Neuronal stem cell (in vitro differentiated cells): Measurements from ENCODE around the gene PDCD2L.

Source experiments
- DNase-seq: peaks from one replicate; pipeline ENCODE4 v3.0.0-alpha.2; 2013; ENCODE audit warnings: low spot score
- H2AFZ ChIP-seq: one replicate; pipeline ENCODE4 v1.6.1; 2013; ENCODE audit warnings: mild to moderate bottlenecking, low read length, inconsistent platforms
- H2AK5ac ChIP-seq: 2 replicates; pipeline ENCODE4 v1.6.1; 2013; ENCODE audit warnings: low read depth, mild to moderate bottlenecking, inconsistent platforms, low read length, moderate library complexity, mixed read lengths
- H2BK120ac ChIP-seq: 2 replicates; pipeline ENCODE4 v1.6.1; 2013; ENCODE audit warnings: low read depth, mild to moderate bottlenecking, inconsistent platforms, low read length, moderate library complexity, mixed read lengths
- H2BK12ac ChIP-seq: one replicate; pipeline ENCODE4 v1.6.1; 2013; ENCODE audit warnings: low read length, inconsistent platforms
- H2BK15ac ChIP-seq: 2 replicates; pipeline ENCODE4 v1.6.1; 2013; ENCODE audit warnings: mild to moderate bottlenecking, low read length, inconsistent platforms, mixed read lengths
- H2BK5ac ChIP-seq: one replicate; pipeline ENCODE4 v1.6.1; 2013; ENCODE audit warnings: inconsistent platforms, mild to moderate bottlenecking, low read length, moderate library complexity
- H3K14ac ChIP-seq: one replicate; pipeline ENCODE4 v1.6.1; 2013; ENCODE audit warnings: low read length, inconsistent platforms
- H3K18ac ChIP-seq: 2 replicates; pipeline ENCODE4 v1.6.1; 2013; ENCODE audit warnings: low read length, inconsistent platforms
- H3K23ac ChIP-seq: 2 replicates; pipeline ENCODE4 v1.6.1; 2013; ENCODE audit warnings: low read depth, mild to moderate bottlenecking, mixed read lengths, low read length, inconsistent platforms; ENCODE audit not compliant: poor library complexity
- H3K27ac ChIP-seq: replicated peaks from 3 replicates; pipeline ENCODE4 v1.5.1; 2013; ENCODE audit warnings: low read length, inconsistent platforms
- H3K27me3 ChIP-seq, 3 experiments: 2 replicates each; pipeline ENCODE4 v1.6.1; 2013; ENCODE audit warnings: low read length in 3 of 3, mild to moderate bottlenecking in 2 of 3, inconsistent platforms in 1 of 3, low read depth in 1 of 3, mixed read lengths in 1 of 3, moderate library complexity in 1 of 3; ENCODE audit not compliant: control insufficient read depth in 3 of 3, insufficient read depth in 3 of 3
- H3K36me3 ChIP-seq, 2 donors: replicated peaks in 1 of 2; 2 replicates each; pipeline ENCODE4 v1.6.1; 2013; ENCODE audit warnings: low read length in 2 of 2; ENCODE audit not compliant: control insufficient read depth in 2 of 2, insufficient read depth in 2 of 2
- H3K4ac ChIP-seq: 2 replicates; pipeline ENCODE4 v1.6.1; 2013; ENCODE audit warnings: inconsistent platforms, mild to moderate bottlenecking, low read length, moderate library complexity
- H3K4me1 ChIP-seq, 2 donors: 1 replicate in 1 of 2; 2 replicates in 1 of 2; pipeline ENCODE4 v1.6.1; 2013; ENCODE audit warnings: low read length in 2 of 2, low read depth in 1 of 2; ENCODE audit not compliant: control insufficient read depth in 2 of 2, insufficient read depth in 1 of 2
- H3K4me2 ChIP-seq: one replicate; pipeline ENCODE4 v1.6.1; 2013; ENCODE audit warnings: mild to moderate bottlenecking, low read length, inconsistent platforms; ENCODE audit not compliant: insufficient read depth, poor library complexity, severe bottlenecking
- H3K4me3 ChIP-seq, 2 donors: 2 replicates each; pipeline ENCODE4 v1.5.1; 2013; ENCODE audit warnings: low read length in 2 of 2, mild to moderate bottlenecking in 2 of 2, inconsistent platforms in 1 of 2, moderate library complexity in 1 of 2
- H3K79me1 ChIP-seq: one replicate; pipeline ENCODE4 v1.6.1; 2013; ENCODE audit warnings: low read depth, mild to moderate bottlenecking, inconsistent platforms, low read length, moderate library complexity
- H3K9ac ChIP-seq: one replicate; pipeline ENCODE4 v1.6.1; 2013; ENCODE audit warnings: mild to moderate bottlenecking, low read depth, low read length, inconsistent platforms; ENCODE audit not compliant: poor library complexity
- H3K9me3 ChIP-seq, 2 donors: replicated peaks in 1 of 2; 2 replicates each; pipeline versions ENCODE3 to v1.6.1; 2013; ENCODE audit warnings: low read length in 2 of 2, mild to moderate bottlenecking in 2 of 2, inconsistent platforms in 1 of 2, low read depth in 1 of 2, mixed read lengths in 1 of 2, moderate library complexity in 1 of 2; ENCODE audit not compliant: control insufficient read depth in 2 of 2, insufficient read depth in 1 of 2
- H4K8ac ChIP-seq: one replicate; pipeline ENCODE4 v1.6.1; 2013; ENCODE audit warnings: low read depth, mild to moderate bottlenecking, inconsistent platforms, low read length, moderate library complexity
- H4K91ac ChIP-seq: one replicate; pipeline ENCODE4 v1.6.1; 2013; ENCODE audit warnings: low read length, low read depth, mild to moderate bottlenecking, inconsistent platforms; ENCODE audit not compliant: poor library complexity
- WGBS, 2 donors: extraction: QIAGEN DNeasy Blood & Tissue Kit; methylation state at CpG; one replicate each; pipeline ENCODE4 v1.1.7; 2013; ENCODE audit warnings: missing lambda C conversion rate in 2 of 2, mixed read lengths in 1 of 2; ENCODE audit not compliant: insufficient read length in 2 of 2, insufficient replicate concordance in 1 of 2; ENCODE audit errors: extremely low coverage in 2 of 2; 5-methylcytosine and 5-hydroxymethylcytosine counted together

PDCD2L gene

DNA sequence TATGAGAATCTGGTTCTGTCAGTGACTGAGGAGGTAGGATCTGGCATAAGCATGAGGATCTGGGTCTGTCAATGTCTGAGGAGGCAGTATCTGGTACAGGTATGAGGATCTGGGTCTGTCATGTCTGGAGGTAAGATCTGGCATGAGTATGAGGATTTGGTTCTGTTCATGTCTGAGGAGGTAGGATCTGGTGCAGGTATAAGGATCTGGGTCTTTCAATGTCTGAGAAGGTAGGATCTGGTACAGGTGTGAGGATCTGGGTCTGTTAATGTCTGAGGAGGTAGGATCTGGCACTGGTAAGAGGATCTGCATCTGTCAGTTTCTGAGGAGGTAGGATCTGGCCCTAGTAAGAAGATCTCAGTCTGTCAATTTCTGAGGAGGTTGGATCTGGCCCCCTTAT lies 12.4 kb upstream of the PDCD2L start:
- no peak overlapping the region for H2BK120ac ChIP-seq

DNA sequence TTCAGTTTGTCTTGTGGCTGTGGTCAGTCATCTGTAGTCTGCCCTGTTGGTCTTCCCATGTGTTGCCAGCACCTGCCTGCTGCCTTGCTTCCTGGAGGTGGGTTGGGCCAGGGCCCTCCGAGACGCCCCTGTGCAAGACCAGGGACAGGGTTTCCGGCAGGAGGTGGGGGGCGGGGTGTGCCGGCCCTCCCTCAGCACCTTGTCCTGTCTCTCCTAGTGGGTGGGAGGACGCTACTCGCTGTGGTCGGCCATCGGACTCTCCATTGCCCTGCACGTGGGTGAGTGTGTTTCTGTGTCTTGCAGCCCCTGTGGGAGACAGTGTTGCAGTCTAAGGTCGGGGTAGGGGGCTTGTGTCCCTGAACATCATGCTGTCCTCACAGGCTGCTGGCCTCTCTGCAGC lies 11.2 kb upstream of the PDCD2L start:
- no CpG with 5 or more reads among the region's 11 CpGs for WGBS, 2 donors
- no peaks in the 10 kb centered on the region for H3K9me3 ChIP-seq
- peaks cover 2% of the 10 kb centered on the region for H3K79me1 ChIP-seq
- no peaks in the 10 kb centered on the region for H3K27me3 ChIP-seq
- no peak overlapping the region for H2AK5ac ChIP-seq
- H3K4me1 ChIP-seq = no peaks in the 10 kb centered on the region
- no peak overlapping the region for H4K91ac ChIP-seq
- no peak overlapping the region for H2BK120ac ChIP-seq
- H3K23ac ChIP-seq = no peak overlapping the region
- no peak overlapping the region for H2BK15ac ChIP-seq
- no peak overlapping the region for H3K4me3 ChIP-seq
- no peak overlapping the region for H3K9ac ChIP-seq
- H3K18ac ChIP-seq = no peak overlapping the region
- H2AFZ ChIP-seq = no peak overlapping the region
- no peak overlapping the region for H3K27ac ChIP-seq
- no peak overlapping the region for H3K14ac ChIP-seq
- no peak overlapping the region for H4K8ac ChIP-seq
- no peak overlapping the region for H2BK12ac ChIP-seq
- H3K36me3 ChIP-seq = peaks cover 52 to 88% of the 10 kb centered on the region in 2 donors
- H2BK5ac ChIP-seq = no peak overlapping the region
- no peak overlapping the region for H3K4me2 ChIP-seq
- no peak for DNase-seq
- no peak overlapping the region for H3K4ac ChIP-seq

More for the DNA sequence above, 12.4 kb upstream of the PDCD2L start:
- peaks cover 2% of the 10 kb centered on the region for H3K79me1 ChIP-seq
- H3K4me1 ChIP-seq = no peaks in the 10 kb centered on the region
- H3K14ac ChIP-seq = no peak overlapping the region
- no peak overlapping the region for H3K18ac ChIP-seq
- no peak overlapping the region for H4K8ac ChIP-seq
- DNase-seq = no peak
- no peak overlapping the region for H3K27ac ChIP-seq
- H3K4me3 ChIP-seq = no peak overlapping the region
- H3K4ac ChIP-seq = no peak overlapping the region
- no peak overlapping the region for H2AK5ac ChIP-seq
- H2BK12ac ChIP-seq = no peak overlapping the region
- H2BK15ac ChIP-seq = no peak overlapping the region
- no peak overlapping the region for H3K9ac ChIP-seq
- H3K27me3 ChIP-seq = no peaks in the 10 kb centered on the region
- no peak overlapping the region for H2AFZ ChIP-seq
- H4K91ac ChIP-seq = no peak overlapping the region
- no peak overlapping the region for H3K4me2 ChIP-seq
- H2BK5ac ChIP-seq = no peak overlapping the region
- no peak overlapping the region for H3K23ac ChIP-seq
- H3K36me3 ChIP-seq = peaks cover 60 to 91% of the 10 kb centered on the region in 2 donors
- H3K9me3 ChIP-seq = no peaks in the 10 kb centered on the region

DNA sequence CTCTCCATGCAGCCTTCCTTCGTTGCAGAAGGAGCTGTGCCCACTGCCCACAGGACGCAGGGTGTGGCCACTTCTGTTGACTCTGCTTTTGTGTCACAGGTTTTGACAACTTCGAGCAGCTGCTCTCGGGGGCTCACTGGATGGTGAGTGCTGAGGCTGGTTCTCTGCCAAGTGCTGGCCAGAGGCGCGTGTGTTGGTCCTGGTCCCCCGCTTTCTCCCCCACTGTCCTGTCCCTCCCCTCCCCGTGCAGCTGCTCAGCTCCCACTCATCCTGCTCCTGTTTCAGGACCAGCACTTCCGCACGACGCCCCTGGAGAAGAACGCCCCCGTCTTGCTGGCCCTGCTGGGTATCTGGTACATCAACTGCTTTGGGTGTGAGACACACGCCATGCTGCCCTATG lies 10.6 kb upstream of the PDCD2L start:
- Histone ChIP-seq H3K9ac (no peak overlapping the region), H2AFZ (no peak overlapping the region), H2AK5ac (no peak overlapping the region), H3K36me3 (peaks cover 55 to 93% of the 10 kb centered on the region in 2 donors), H2BK15ac (no peak overlapping the region), H3K9me3 (no peaks in the 10 kb centered on the region), H2BK5ac (peak overlapping the region; percentile 57), H3K27me3 (no peaks in the 10 kb centered on the region), H3K14ac (no peak overlapping the region), H3K4me3 (no peak overlapping the region), H2BK120ac (no peak overlapping the region), H3K27ac (no peak overlapping the region), H3K23ac (no peak overlapping the region), H3K4me2 (no peak overlapping the region), H3K4ac (no peak overlapping the region), H3K4me1 (no peaks in the 10 kb centered on the region), H4K8ac (no peak overlapping the region), H3K18ac (no peak overlapping the region), H2BK12ac (no peak overlapping the region), H4K91ac (no peak overlapping the region), H3K79me1 (peaks cover 2% of the 10 kb centered on the region)
- no CpG with 5 or more reads among the region's 14 CpGs for WGBS, 2 donors
- DNase-seq = no peak

DNA sequence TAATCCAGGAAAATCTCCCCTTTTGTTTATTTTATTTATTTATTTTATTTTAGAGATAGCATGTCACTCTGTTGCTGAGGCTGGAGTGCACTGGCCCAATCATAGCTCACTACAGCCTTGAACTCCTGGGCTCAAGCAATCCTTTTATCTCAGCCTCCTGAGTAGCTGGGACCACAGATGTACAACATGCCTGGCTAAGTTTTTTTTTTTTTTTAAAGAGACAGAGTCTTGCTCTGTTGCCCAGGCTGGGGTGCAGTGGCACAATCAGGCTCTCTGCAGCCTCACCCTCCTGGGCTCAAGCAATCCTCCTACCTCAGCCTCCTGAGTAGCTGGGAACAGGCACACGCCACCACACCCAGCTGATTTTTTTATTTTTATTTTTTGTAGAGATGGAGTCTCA lies 6.3 kb upstream of the PDCD2L start:
- no peaks in the 10 kb centered on the region for H3K9me3 ChIP-seq
- no peak overlapping the region for H4K8ac ChIP-seq
- H2BK15ac ChIP-seq = no peak overlapping the region
- H3K36me3 ChIP-seq = peaks cover 46 to 73% of the 10 kb centered on the region in 2 donors
- H3K27me3 ChIP-seq = no peaks in the 10 kb centered on the region
- no peak for DNase-seq
- no peak overlapping the region for H3K18ac ChIP-seq
- no peaks in the 10 kb centered on the region for H3K4me1 ChIP-seq
- peaks cover 2% of the 10 kb centered on the region for H3K79me1 ChIP-seq
- no CpG with 5 or more reads among the region's 1 CpG for WGBS, 2 donors
- no peak overlapping the region for H3K4ac ChIP-seq
- no peak overlapping the region for H2AFZ ChIP-seq
- H2BK5ac ChIP-seq = no peak overlapping the region
- H3K4me2 ChIP-seq = no peak overlapping the region
- no peak overlapping the region for H3K4me3 ChIP-seq
- no peak overlapping the region for H3K9ac ChIP-seq
- no peak overlapping the region for H3K27ac ChIP-seq
- no peak overlapping the region for H2AK5ac ChIP-seq
- no peak overlapping the region for H2BK12ac ChIP-seq
- no peak overlapping the region for H2BK120ac ChIP-seq
- no peak overlapping the region for H4K91ac ChIP-seq
- H3K14ac ChIP-seq = no peak overlapping the region
- H3K23ac ChIP-seq = no peak overlapping the region
